Ramos (cell line): ENCODE results near the gene DSCAM.
"Not testable (repeated sequence)": the region's sequence is repeated elsewhere in the genome, so short reads cannot be mapped to it uniquely, and the experiment has no call there.

Experiments used
- in situ Hi-C: fragments of 300-500 bp; cut with MboI; formaldehyde crosslinking; loops from one replicate; pipeline ENCODE4 v1.14.3; 2022; ENCODE audit warnings: low sequenced_read_pairs; ENCODE audit not compliant: unreplicated experiment

Gene DSCAM

DNA sequence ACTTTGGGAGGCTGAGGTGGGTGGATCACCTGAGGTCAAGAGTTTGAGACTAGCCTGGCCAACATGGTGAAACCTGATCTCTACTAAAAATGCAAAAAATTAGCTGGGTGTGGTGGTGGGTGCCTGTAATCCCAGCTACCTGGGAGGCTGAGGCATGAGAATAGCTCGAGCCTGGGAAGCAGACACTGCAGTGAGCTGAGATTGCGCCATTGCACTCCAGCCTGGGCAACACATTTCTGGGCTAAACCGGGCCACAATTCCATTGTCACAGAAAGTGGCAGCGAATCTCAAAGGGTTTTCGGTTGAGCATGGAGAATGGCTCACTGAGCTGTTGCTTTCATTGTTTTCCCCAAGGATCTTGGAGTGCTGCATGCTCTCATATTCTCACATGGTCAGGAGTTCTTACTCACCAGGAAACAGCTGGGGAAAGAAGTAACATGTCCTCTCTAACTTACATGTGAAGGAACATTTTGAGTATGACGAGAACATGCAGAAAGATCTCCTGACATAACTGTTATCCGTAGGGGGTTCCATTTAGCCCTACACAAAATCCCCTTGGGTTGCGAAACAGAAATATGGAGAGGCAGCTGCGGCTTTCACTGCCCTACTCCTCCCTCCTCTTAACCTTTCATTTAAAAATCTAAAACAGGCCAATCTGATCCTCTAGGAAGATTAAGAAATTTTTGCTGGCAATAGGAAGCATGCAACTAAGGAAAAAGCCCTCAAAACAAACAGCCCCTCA, 638.6 kb downstream of the DSCAM start:
- in situ Hi-C loops, result no loop called here

- in situ Hi-C loops, result no loop called here
These were observed 646.0 kb downstream of the DSCAM start for GRCh38 chr21:40200946-40201345.

GRCh38 chr21:40200126-40200525, 646.8 kb downstream of the DSCAM start:
- in situ Hi-C loops, result no loop called here

- in situ Hi-C loops, result no loop called here
These were observed 652.6 kb downstream of the DSCAM start for GRCh38 chr21:40194185-40194980.

DNA sequence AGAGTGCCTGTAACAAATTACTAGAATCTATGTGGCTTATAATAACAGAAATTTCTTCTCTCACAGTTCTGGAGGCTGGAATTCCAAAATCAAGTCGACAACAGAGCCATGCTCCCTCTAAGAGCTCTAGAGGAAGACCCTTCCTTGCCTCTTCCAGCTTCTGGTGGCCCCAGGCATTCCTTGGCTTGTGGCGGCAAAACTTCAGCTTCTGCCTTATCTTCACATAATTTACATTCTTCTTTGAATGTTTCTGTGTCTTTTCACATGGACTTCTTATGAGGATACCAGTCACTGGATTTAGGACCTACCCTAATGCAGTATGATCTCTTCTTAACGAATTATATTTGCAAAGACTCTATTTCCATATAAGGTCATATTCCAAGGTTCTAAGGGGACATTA, 655.3 kb downstream of the DSCAM start:
- in situ Hi-C loops, result no loop called here

GRCh38 chr21:40191196-40191595, 655.8 kb downstream of the DSCAM start:
- in situ Hi-C loops, result no loop called here

GRCh38 chr21:40187946-40188654, 658.9 kb downstream of the DSCAM start:
- in situ Hi-C loops, result no loop called here

DNA sequence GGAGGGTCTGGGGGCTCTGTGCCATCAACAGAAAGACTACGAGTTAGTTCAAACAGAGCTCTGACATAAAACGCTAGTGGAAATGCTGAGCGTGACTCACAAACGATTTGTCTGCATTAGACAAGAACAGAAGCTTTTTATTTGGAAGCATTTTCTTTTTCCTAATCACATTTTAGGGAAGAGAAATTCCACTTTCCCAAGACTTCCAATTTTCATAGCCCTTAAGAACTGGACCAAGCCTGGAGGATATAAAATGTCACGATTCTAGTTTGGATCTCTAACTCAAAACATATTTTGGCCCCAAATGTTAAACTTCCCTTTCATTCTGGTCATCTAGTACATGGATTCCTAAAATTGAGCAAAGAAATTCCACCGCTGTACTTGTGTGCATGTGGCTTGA, 659.7 kb downstream of the DSCAM start:
- in situ Hi-C loops, result no loop called here

DNA sequence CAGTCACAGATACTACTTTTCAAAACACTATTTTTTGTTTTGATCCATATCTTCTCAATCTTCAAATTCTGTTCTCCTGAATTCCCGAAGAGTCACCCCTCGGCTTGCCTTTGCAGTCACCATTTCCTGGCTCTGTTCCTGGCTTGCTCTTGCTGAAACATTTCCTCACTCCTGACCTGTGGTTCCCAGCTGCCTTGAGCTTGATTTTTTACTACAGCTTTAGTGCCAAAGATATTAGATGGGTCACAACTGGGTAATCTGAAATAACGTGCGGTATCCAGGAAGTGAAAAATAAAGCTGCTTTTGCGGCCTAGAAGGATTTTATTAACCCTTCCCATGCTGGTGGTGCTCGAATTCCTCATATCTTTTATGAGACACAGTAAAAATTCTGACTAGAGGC, 660.9 kb downstream of the DSCAM start:
- in situ Hi-C loops, result no loop called here

GRCh38 chr21:40185208-40185607, 661.8 kb downstream of the DSCAM start:
- in situ Hi-C loops, result no loop called here

DNA sequence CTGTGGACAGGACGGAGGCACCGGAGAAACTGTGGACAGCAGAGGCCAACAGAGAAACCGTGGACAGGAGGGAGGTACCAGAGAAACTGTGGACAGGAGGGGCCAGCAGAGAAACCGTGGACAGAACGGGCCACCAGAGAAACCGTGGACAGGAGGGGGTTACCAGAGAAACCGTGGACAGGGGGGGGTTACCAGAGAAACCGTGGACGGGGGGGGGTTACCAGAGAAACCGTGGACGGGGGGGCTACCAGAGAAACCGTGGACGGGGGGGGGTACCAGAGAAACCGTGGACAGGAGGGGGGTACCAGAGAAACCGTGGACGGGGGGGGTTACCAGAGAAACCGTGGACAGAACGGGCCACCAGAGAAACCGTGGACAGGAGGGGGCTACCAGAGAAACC, 664.5 kb downstream of the DSCAM start:
- in situ Hi-C loops, result not testable (repeated sequence)

GRCh38 chr21:40179166-40179565, 667.8 kb downstream of the DSCAM start:
- in situ Hi-C loops, result no loop called here

DNA sequence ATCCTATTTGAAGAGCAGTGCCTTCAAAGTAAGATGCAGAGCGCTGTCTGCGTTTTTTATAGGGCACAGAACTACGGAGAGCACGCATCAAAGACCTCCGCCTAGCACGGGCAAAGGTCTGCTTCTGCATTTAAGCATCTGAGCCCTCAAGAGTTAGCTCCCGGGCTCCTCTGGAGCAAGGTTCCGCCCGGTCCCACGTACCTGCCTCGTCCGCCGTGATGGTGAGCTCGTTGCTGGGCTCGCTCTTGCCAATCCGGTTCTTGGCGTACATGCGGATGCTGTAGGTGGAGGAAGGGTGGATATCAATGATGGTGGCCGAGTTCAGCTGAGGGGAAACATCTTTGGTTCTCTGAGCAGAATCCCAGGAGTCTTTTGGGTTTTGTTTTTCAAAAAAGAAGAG, 668.2 kb downstream of the DSCAM start:
- in situ Hi-C loops, result no loop called here

- in situ Hi-C loops, result no loop called here
These were observed 669.0 kb downstream of the DSCAM start for GRCh38 chr21:40177979-40178378.

- in situ Hi-C loops, result no loop called here
These were observed 670.2 kb downstream of the DSCAM start for GRCh38 chr21:40176724-40177123.

- in situ Hi-C loops, result no loop called here
These were observed 673.1 kb downstream of the DSCAM start for GRCh38 chr21:40173816-40174215.

DNA sequence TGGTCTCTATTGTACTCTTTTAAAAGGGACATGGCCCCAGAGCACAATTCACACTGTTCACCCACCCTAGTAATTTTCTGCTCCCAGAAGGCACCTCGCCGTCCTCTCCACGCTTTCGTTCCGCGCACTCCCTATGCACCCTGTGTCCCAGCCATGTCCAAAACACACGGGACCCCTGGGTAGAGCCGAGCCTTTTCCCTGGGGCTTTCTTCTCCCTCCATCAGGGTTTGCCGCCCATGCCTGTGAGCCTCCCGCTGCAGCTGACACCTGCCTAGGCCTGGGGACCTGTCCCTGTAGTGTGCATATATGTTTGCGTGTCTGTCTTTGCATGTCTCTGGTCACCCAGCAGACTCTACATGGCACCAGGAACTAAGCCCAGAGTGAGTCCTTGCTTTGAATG, 677.0 kb downstream of the DSCAM start:
- in situ Hi-C loops, result no loop called here

DNA sequence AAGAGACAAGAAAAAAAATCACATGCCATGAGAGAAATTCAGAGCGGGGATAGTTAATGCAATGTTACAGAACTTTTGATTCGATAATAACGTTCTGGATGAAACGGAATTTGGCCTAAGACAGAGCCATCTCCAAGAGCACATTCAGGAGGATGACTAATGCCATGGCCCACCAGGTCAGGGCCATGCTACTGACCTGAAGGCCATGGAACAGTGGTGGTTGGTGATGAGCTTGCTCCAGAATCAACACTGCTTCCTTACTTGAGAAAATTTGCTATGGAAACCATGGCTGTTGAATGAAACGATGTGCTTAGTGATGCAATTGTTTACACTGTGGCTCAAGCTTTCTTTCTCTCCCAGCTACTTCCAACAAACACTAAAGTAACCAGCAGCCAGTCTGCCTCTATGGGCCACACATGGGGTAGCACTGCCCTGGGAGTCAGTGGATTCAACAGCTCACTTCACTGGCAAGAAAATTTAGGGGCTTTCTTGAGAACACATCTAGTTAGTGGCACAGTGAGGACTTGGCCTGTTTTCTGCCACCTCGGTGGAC, 680.6 kb downstream of the DSCAM start:
- in situ Hi-C loops, result no loop called here

GRCh38 chr21:40165773-40166070, 681.2 kb downstream of the DSCAM start:
- in situ Hi-C loops, result no loop called here

DNA sequence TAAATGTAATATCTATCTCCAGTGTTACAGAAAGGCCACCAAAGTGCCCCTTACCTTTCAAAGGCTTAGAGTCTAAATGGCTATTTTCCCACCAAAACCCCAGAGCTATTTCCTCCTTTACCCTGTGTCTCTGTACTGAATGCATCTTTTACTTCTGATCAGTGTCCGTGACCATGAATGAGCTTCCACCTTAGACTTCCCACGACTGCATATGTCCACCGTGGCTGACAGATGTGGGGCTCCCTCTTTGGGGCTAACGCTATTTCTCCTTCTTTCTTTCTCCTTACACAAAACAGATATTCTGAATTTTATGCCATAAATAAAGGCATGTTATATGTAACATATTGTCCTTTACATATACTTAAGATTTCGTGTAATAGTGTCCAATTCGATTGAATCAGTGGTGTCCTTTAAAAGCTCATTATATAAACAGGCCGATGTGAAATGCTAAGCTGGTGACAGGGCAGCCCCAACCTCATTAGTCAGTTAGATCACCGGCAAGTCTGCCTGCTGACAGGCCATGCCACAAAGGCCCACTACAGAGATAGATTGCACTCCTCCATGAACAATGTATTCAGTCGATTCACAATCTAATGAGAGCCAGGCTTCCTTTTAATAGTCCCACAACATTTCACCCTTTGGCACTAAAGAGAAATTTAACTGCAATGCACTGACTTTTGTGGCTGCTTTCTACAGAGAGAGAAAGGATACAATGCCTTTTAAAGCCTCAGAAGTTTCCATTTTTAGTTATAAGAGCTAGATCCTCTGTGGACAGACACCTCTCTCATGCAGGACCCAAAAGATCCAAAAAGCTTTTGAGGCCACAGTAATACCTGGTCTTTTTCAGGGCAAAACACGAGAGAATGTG, 681.8 kb downstream of the DSCAM start:
- in situ Hi-C loops, result no loop called here
